ENCODE data around the gene NT5DC3. TPM values are rescaled to one million over a fixed set of nuclear protein-coding genes. Genes with fewer than 3 reads are reported as not detected.

Gene NT5DC3
- total RNA-seq, 1 experiment from 2014 or later: 9.5 TPM

- H3K4me1 ChIP-seq: no peaks in the 10 kb centered on the region
- H3K36me3 Mint-ChIP-seq (ENCODE audit: insufficient read depth, unreplicated experiment): no peaks in the 10 kb centered on the region
- intact Hi-C loops (cut with micrococcal nuclease; ENCODE audit: unreplicated experiment): no loop called here
- no peak overlapping the region for H3K27ac Mint-ChIP-seq (ENCODE audit: unreplicated experiment)
- no peak for DNase-seq
- TF ChIP-seq CTCF (IDR thresholded peaks at IDR 0.05; ENCODE audit: insufficient read depth in 1 of 2, low read depth in 1 of 2, low read length in 1 of 2, severe bottlenecking in 1 of 2, unreplicated experiment in 1 of 2): no peak
- no peaks in the 10 kb centered on the region for H3K36me3 ChIP-seq (ENCODE audit: control insufficient read depth, insufficient read depth, low read length)
- no TSS peak for BruUV-seq (replicated peaks)
- H3K27me3 ChIP-seq (replicated peaks; ENCODE audit: control insufficient read depth, insufficient read depth, low read length): no peaks in the 10 kb centered on the region
- H3K9me3 Mint-ChIP-seq (ENCODE audit: unreplicated experiment): no peaks in the 10 kb centered on the region
- H3K4me3 ChIP-seq (ENCODE audit: low read depth, low read length): no peak overlapping the region
- H3K4me3 Mint-ChIP-seq (ENCODE audit: unreplicated experiment): no peak overlapping the region
- H3K27me3 Mint-ChIP-seq (ENCODE audit: insufficient read depth, unreplicated experiment): no peaks in the 10 kb centered on the region
- ChIA-PET POLR2A (no interaction called here), CTCF (no interaction called here)
- no peaks in the 10 kb centered on the region for H3K4me1 Mint-ChIP-seq (ENCODE audit: low read depth, unreplicated experiment)
- no peaks in the 10 kb centered on the region for H3K9me3 ChIP-seq
These were observed 85.6 kb downstream of the NT5DC3 start for GRCh38 chr12:103755425-103755824.

- H3K9me3 Mint-ChIP-seq (ENCODE audit: unreplicated experiment): no peaks in the 10 kb centered on the region
- POLR2A ChIA-PET: no interaction called here
- H3K4me3 ChIP-seq (ENCODE audit: low read depth, low read length): no peak overlapping the region
- no peaks in the 10 kb centered on the region for H3K4me1 Mint-ChIP-seq (ENCODE audit: low read depth, unreplicated experiment)
- H3K27me3 Mint-ChIP-seq (ENCODE audit: insufficient read depth, unreplicated experiment): no peaks in the 10 kb centered on the region
- H3K4me3 Mint-ChIP-seq (ENCODE audit: unreplicated experiment): no peak overlapping the region
- intact Hi-C loops (cut with micrococcal nuclease; ENCODE audit: unreplicated experiment): loop anchor here (1.0 kb wide), 1 partner anchor 176 kb away; no protein-coding TSS in a partner anchor
- H3K9me3 ChIP-seq: no peaks in the 10 kb centered on the region
- CTCF ChIA-PET: no interaction called here
- no peaks in the 10 kb centered on the region for H3K4me1 ChIP-seq
- no peak for DNase-seq
- H3K36me3 ChIP-seq (ENCODE audit: control insufficient read depth, insufficient read depth, low read length): no peaks in the 10 kb centered on the region
- H3K36me3 Mint-ChIP-seq (ENCODE audit: insufficient read depth, unreplicated experiment): no peaks in the 10 kb centered on the region
- H3K27me3 ChIP-seq (replicated peaks; ENCODE audit: control insufficient read depth, insufficient read depth, low read length): no peaks in the 10 kb centered on the region
- no TSS peak for BruUV-seq (replicated peaks)
- no peak overlapping the region for H3K27ac Mint-ChIP-seq (ENCODE audit: unreplicated experiment)
- TF ChIP-seq CTCF (IDR thresholded peaks at IDR 0.05; ENCODE audit: insufficient read depth in 1 of 2, low read depth in 1 of 2, low read length in 1 of 2, severe bottlenecking in 1 of 2, unreplicated experiment in 1 of 2): no peak
These were observed 89.4 kb downstream of the NT5DC3 start for GRCh38 chr12:103751600-103751999.

GRCh38 chr12:103751171-103751570 lies 89.9 kb downstream of the NT5DC3 start:
- Mint-ChIP-seq H3K4me1 (ENCODE audit: low read depth, unreplicated experiment) (no peaks in the 10 kb centered on the region), H3K36me3 (ENCODE audit: insufficient read depth, unreplicated experiment) (no peaks in the 10 kb centered on the region), H3K4me3 (ENCODE audit: unreplicated experiment) (no peak overlapping the region), H3K27ac (ENCODE audit: unreplicated experiment) (no peak overlapping the region), H3K27me3 (ENCODE audit: insufficient read depth, unreplicated experiment) (no peaks in the 10 kb centered on the region), H3K9me3 (ENCODE audit: unreplicated experiment) (no peaks in the 10 kb centered on the region)
- Histone ChIP-seq H3K9me3 (no peaks in the 10 kb centered on the region), H3K4me3 (ENCODE audit: low read depth, low read length) (no peak overlapping the region), H3K36me3 (ENCODE audit: control insufficient read depth, insufficient read depth, low read length) (no peaks in the 10 kb centered on the region), H3K4me1 (no peaks in the 10 kb centered on the region), H3K27me3 (replicated peaks; ENCODE audit: control insufficient read depth, insufficient read depth, low read length) (no peaks in the 10 kb centered on the region)
- peak in 1 of 2 experiments; percentile 18 for DNase-seq
- ChIA-PET CTCF (no interaction called here), POLR2A (no interaction called here)
- BruUV-seq (replicated peaks): no TSS peak
- intact Hi-C loops (cut with micrococcal nuclease; ENCODE audit: unreplicated experiment): loop anchor here (1.0 kb wide), 1 partner anchor 176 kb away; no protein-coding TSS in a partner anchor
- TF ChIP-seq CTCF (IDR thresholded peaks at IDR 0.05; ENCODE audit: insufficient read depth in 1 of 2, low read depth in 1 of 2, low read length in 1 of 2, severe bottlenecking in 1 of 2, unreplicated experiment in 1 of 2): peak; percentile 30 to 46
